ENCODE results near the gene PIK3C2A.
"Not testable (repeated sequence)": the region's sequence is repeated elsewhere in the genome, so short reads cannot be mapped to it uniquely, and the experiment has no call there.

The PIK3C2A gene

DNA sequence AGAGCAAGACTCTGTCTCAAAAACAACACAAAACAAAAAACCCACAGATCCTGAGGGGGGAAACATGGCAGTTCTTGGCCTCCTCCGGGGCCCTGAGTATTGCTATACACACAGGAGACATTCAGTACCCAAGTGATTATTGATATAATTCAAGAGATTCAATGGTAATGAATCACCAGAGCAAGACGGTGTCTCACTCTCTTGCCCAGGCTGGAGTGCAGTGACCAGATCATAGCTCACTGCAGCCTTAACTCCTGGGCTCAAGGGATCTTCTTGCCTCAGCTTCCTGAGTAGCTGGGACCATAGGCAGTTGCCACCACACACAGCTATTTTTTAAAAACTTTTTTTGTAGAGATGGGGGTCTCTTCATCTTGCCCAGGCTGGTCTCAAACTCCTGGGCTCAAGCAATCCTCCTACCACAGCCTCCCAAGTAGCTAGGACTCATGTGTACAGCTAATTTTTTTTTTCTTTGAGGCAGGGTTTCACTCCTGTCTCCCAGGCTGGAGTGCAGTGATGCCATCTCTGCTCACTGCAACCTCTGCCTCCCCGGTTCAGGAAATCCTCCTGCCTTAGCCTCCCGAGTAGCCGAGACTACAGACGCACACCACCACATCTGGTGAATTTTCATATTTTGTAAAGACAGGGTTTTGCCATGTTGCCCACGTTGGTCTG lies 21.8 kb upstream of the PIK3C2A start:
- Histone ChIP-seq H3K36me3 (no peaks in the 10 kb centered on the region), H3K9me3 (no peaks in the 10 kb centered on the region), H3K27me3 (no peaks in the 10 kb centered on the region), H3K4me1 (no peaks in the 10 kb centered on the region), H3K4me3 (ENCODE audit: low read depth, low read length) (no peak overlapping the region)
- TF ChIP-seq, protein P1, sequence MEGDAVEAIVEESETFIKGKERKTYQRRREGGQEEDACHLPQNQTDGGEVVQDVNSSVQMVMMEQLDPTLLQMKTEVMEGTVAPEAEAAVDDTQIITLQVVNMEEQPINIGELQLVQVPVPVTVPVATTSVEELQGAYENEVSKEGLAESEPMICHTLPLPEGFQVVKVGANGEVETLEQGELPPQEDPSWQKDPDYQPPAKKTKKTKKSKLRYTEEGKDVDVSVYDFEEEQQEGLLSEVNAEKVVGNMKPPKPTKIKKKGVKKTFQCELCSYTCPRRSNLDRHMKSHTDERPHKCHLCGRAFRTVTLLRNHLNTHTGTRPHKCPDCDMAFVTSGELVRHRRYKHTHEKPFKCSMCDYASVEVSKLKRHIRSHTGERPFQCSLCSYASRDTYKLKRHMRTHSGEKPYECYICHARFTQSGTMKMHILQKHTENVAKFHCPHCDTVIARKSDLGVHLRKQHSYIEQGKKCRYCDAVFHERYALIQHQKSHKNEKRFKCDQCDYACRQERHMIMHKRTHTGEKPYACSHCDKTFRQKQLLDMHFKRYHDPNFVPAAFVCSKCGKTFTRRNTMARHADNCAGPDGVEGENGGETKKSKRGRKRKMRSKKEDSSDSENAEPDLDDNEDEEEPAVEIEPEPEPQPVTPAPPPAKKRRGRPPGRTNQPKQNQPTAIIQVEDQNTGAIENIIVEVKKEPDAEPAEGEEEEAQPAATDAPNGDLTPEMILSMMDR (IDR thresholded peaks at IDR 0.05; ENCODE audit: low read depth, low read length) = no peak
- DNase-seq = no peak

DNA sequence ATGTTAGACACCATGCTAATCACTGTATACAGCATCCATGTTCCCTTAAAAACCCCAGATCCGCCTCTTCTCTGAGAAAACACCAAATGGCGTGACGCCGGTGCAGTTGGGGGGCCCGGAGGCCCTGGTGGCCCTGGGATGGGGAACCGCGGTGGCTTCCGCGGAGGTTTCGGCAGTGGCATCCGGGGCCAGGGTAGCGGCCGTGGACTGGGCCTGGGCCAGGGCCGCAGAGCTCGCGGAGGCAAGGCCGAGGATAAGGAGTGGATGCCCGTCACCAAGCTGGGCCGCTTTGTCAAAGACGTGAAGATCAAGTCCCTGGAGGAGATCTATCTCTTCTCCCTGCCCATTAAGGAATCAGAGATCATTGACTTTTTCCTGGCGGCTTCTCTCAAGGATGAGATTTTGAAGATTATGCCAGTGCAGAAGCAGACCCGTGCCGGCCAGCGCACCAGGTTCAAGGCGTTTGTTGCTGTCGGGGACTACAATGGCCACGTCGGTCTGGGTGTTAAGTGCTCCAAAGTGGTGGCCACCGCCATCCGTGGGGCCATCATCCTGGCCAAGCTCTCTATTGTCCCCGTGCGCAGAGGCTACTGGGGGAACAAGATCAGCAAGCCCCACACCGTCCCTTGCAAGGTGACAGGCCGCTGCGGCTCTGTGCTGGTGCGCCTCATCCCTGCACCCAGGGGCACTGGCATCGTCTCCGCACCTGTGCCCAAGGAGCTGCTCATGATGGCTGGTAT lies 20.6 kb upstream of the PIK3C2A start:
- not testable (repeated sequence) for H3K4me1 ChIP-seq; H3K36me3 ChIP-seq; H3K27me3 ChIP-seq; H3K9me3 ChIP-seq; H3K4me3 ChIP-seq (ENCODE audit: low read depth, low read length); DNase-seq

DNA sequence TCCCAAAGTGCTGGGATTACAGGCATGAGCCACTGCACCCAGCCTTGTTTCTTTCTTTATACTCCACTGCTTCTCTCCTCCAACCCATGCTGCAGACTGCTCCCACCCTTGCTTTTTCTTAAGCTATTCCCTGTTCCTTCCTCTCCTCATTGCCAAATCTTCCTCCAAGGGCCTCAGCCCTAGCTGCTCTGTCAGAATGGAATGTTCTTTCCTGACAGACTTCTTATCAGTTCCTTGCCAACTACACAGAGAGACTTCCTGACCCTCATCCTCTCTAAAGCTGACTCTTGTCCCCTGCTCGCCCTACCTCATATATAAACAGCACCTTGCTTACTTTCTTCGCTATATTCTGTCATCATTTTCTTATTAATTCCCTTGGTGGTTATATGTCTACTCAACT lies 16.9 kb upstream of the PIK3C2A start:
- Histone ChIP-seq H3K36me3 (no peaks in the 10 kb centered on the region), H3K4me1 (no peaks in the 10 kb centered on the region), H3K4me3 (ENCODE audit: low read depth, low read length) (no peak overlapping the region), H3K9me3 (no peaks in the 10 kb centered on the region), H3K27me3 (no peaks in the 10 kb centered on the region)
- DNase-seq = no peak
- TF ChIP-seq, protein P1 (IDR thresholded peaks at IDR 0.05; ENCODE audit: low read depth, low read length) = no peak

DNA sequence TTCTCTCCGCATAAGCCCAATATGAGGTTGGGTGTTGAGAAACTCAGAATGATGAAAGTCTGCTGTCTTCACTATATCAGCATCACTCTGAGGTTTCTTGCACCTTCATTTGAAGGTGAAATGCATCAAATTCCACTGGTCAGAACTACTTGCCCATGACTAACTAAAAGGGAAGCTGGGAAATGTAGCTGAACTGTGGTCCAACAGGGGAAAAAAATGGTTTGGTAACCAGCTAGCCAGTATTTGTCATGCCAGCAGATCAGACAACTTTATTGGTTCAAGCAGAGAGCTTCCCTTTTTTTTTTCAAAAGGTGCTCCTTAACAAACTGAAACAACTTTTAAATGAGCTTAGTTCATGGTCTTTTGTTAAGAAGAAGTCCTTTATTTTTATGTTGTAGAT lies 14.2 kb upstream of the PIK3C2A start:
- Histone ChIP-seq H3K4me3 (ENCODE audit: low read depth, low read length) (no peak overlapping the region), H3K27me3 (no peaks in the 10 kb centered on the region), H3K36me3 (no peaks in the 10 kb centered on the region), H3K9me3 (no peaks in the 10 kb centered on the region), H3K4me1 (no peaks in the 10 kb centered on the region)
- no peak for DNase-seq
- TF ChIP-seq, protein P1 (IDR thresholded peaks at IDR 0.05; ENCODE audit: low read depth, low read length) = no peak

DNA sequence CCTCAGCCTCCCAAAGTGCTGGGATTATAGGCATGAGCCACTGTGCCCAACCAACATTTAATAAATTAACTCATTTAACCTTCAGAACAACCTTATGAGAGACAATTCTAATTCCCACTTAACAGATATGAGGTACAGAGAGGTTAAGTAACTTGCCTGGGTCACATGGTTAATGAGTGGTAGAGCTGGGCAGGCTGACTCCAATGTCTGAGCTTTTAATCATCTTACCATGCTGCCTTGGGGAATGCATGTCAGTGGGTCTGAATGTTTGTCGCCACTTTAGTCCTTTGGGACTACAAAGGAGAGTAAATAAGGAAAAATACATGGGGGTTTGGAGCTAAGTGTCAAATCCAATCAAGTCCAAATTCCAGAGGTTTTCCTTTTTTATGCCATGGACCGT lies 11.2 kb upstream of the PIK3C2A start:
- H3K27me3 ChIP-seq = no peaks in the 10 kb centered on the region

DNA sequence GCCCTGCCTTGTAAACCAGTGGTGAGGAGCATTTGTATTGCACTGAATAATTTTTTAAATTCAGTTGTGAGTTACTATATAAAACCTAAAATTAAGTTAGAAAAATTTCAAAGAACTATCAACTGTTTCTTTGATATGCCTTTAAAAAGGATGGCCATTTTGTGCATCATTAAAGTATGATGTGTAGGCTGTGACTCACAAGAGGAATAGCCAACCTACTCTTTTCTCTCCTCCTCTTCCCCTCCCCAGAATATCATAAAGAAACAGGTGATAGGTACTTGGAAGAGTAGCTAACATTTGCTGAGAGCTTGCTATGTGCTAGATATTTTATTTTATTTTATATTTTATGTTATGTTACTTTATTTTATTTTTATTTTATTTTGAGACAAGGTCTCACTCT lies 10.6 kb upstream of the PIK3C2A start:
- Histone ChIP-seq H3K9me3 (no peaks in the 10 kb centered on the region), H3K4me3 (ENCODE audit: low read depth, low read length) (no peak overlapping the region), H3K36me3 (no peaks in the 10 kb centered on the region), H3K4me1 (no peaks in the 10 kb centered on the region), H3K27me3 (no peaks in the 10 kb centered on the region)
- TF ChIP-seq, protein P1 (IDR thresholded peaks at IDR 0.05; ENCODE audit: low read depth, low read length) = no peak
- DNase-seq = no peak

More for the DNA sequence above, 11.2 kb upstream of the PIK3C2A start:
- DNase-seq = no peak
- Histone ChIP-seq H3K4me3 (ENCODE audit: low read depth, low read length) (no peak overlapping the region), H3K4me1 (no peaks in the 10 kb centered on the region), H3K36me3 (no peaks in the 10 kb centered on the region), H3K9me3 (no peaks in the 10 kb centered on the region)
- TF ChIP-seq, protein P1 (IDR thresholded peaks at IDR 0.05; ENCODE audit: low read depth, low read length) = no peak
